PC-9 (cell line): ENCODE results near the gene MAGEL2.

Experiments used
- EZH2 ChIP-seq: fragments of 200-600 bp; sonication (generic); IDR thresholded peaks from 2 replicates; pipeline ENCODE4 v1.8.0; 2017; ENCODE audit warnings: antibody characterized with exemption, low read depth
- TF ChIP-seq, protein P1 (sequence below): fragments of 200-600 bp; sonication (generic); conservative IDR thresholded peaks from 2 replicates; pipeline ENCODE4 v1.6.1; 2017; ENCODE audit warnings: mixed run types, antibody characterized with exemption, mild to moderate bottlenecking, moderate library complexity

DNA sequence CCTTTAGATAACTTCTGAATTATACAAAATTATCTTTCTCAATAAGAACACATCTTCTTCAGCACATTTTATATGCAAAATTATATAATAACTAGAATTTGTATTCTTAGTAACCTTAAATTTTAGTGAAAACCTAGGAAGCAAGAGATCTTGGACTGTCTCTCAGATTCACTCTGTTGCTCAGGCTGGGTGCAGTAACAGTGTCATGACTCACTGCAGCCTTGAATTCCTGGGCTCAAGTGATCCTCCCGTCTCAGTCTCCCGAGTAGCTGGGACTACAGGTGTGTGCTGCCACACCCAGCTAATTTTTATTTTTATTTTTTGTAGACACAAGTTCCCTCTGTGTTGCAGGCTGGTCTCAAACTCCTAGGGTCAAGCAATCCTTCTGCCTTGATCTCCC, 52.3 kb downstream of the MAGEL2 start:
- TF ChIP-seq, protein P1, sequence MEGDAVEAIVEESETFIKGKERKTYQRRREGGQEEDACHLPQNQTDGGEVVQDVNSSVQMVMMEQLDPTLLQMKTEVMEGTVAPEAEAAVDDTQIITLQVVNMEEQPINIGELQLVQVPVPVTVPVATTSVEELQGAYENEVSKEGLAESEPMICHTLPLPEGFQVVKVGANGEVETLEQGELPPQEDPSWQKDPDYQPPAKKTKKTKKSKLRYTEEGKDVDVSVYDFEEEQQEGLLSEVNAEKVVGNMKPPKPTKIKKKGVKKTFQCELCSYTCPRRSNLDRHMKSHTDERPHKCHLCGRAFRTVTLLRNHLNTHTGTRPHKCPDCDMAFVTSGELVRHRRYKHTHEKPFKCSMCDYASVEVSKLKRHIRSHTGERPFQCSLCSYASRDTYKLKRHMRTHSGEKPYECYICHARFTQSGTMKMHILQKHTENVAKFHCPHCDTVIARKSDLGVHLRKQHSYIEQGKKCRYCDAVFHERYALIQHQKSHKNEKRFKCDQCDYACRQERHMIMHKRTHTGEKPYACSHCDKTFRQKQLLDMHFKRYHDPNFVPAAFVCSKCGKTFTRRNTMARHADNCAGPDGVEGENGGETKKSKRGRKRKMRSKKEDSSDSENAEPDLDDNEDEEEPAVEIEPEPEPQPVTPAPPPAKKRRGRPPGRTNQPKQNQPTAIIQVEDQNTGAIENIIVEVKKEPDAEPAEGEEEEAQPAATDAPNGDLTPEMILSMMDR: no peak
- TF ChIP-seq EZH2: no peak
